OCI-LY3 (cell line): ENCODE measurements around the gene CLIC6.

ENCODE experiments used
- EZH2phosphoT487 ChIP-seq: fragments of 200-600 bp; shearing (Covaris generic); IDR thresholded peaks from 2 replicates; pipeline ENCODE4 v1.6.1; 2018; ENCODE audit warnings: antibody characterized with exemption, mixed run types, low read depth
- TF ChIP-seq, protein P1 (sequence below): fragments of 200-600, 300-600 bp; sonication (generic); IDR thresholded peaks from 2 replicates; pipeline ENCODE4 v1.5.1; 2014; ENCODE audit warnings: antibody characterized with exemption, low read length, low read depth

DNA sequence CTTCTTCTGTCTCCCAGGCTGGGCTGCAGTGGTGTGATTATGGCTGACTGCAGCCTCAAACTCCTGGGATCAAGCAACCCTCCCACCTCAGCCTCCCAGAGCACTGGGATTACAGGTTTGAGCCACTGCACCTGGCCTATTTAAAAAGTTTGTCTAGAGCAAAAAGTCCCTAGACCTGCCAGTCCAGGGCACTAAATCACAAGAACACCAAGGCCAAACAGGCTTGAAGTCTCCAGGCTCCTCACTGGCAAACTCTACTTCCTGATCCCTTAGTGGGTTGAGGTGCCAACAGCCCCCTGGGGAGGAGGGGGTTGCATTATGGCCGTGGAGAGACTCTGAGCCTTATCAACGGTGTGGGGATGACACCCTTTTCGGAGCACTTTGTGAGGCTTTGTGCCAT, 76.0 kb downstream of the CLIC6 start:
- TF ChIP-seq, protein P1, sequence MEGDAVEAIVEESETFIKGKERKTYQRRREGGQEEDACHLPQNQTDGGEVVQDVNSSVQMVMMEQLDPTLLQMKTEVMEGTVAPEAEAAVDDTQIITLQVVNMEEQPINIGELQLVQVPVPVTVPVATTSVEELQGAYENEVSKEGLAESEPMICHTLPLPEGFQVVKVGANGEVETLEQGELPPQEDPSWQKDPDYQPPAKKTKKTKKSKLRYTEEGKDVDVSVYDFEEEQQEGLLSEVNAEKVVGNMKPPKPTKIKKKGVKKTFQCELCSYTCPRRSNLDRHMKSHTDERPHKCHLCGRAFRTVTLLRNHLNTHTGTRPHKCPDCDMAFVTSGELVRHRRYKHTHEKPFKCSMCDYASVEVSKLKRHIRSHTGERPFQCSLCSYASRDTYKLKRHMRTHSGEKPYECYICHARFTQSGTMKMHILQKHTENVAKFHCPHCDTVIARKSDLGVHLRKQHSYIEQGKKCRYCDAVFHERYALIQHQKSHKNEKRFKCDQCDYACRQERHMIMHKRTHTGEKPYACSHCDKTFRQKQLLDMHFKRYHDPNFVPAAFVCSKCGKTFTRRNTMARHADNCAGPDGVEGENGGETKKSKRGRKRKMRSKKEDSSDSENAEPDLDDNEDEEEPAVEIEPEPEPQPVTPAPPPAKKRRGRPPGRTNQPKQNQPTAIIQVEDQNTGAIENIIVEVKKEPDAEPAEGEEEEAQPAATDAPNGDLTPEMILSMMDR = no peak
- no peak for TF ChIP-seq EZH2phosphoT487
